ENCODE measurements around the gene CEP128.

DNA sequence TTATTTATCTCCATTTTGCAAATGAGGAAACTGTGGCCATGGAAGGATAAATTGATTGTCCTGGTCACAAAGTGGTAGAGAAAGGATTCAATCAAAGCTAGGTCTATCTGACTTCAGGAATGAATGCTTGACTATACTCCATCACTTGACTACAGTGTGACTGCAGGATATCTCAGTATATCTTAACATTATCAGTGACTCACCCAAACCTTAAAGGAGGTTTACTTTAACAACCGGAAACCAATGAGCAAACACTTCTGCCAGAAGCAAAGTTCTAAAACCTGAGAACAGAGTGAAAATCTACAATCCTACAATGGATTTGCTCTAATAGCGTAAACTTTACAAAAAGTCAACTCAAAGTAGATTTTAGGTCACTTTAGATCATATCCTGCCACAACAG is 277.0 kb downstream of the CEP128 start:
- no peak for TF ChIP-seq YY1 (IDR thresholded peaks at IDR 0.05; ENCODE audit: insufficient read depth, insufficient read length)
- no peak for TF ChIP-seq ZNF274 (IDR thresholded peaks at IDR 0.05; ENCODE audit: low read depth, low read length)
- TF ChIP-seq SUZ12 (IDR thresholded peaks at IDR 0.05; ENCODE audit: extremely low read depth, insufficient read depth, insufficient read length), result no peak
